ENCODE data around the gene CDH6. TPM values are rescaled to one million over a fixed set of nuclear protein-coding genes. Genes with fewer than 3 reads are reported as not detected.

Gene CDH6
- total RNA-seq (2021; ENCODE audit: unreplicated experiment) (0.12 TPM), Bru-seq, nascent RNA (not detected), BruChase-seq, experiment 1, labeled RNA remaining after a 6-hour chase (not detected), BruChase-seq, experiment 2, labeled RNA remaining after a 2-hour chase (not detected)
- polyA plus RNA-seq (2012): not detected in 2 replicates
- long read RNA-seq: 0 reads

GRCh38 chr5:31193591-31194467 lies at the start of gene CDH6:
TSS of gene CDH6 (plus strand) at chr5:31193686. CDS start at chr5:31267474, 73,788 bp downstream.
- no peak within 1 kb of the TSS for H2AFZ ChIP-seq (ENCODE audit: low read depth, low read length, poor library complexity, severe bottlenecking)
- RAD21 ChIA-PET (ENCODE audit: low non-redundant PET in 1 of 2, low total read pairs in 2 of 2, uncharacterized antibody in 2 of 2, unreplicated experiment in 2 of 2): no interaction called here
- H3K9me3 ChIP-seq (ENCODE audit: control insufficient read depth in 1 of 2, insufficient read depth in 1 of 2, low read depth in 1 of 2, low read length in 2 of 2): peaks cover 0 to 5% of the 10 kb centered on the region in 2 experiments; a peak in 2 of 4 replicates
- H4K20me1 ChIP-seq (ENCODE audit: insufficient read depth): no peaks in the 10 kb centered on the region
- no peak within 1 kb of the TSS for H3K4me2 ChIP-seq (ENCODE audit: low read length)
- intact Hi-C loops (cut with micrococcal nuclease): no loop called here
- CTCF ChIA-PET: no interaction called here
- no peaks in the 10 kb centered on the region for H3K27me3 ChIP-seq (ENCODE audit: insufficient read depth, low read length)
- H3K36me3 ChIP-seq (ENCODE audit: control insufficient read depth in 1 of 2, insufficient read depth in 2 of 2, low read length in 2 of 2): no peaks in the 10 kb centered on the region
- ATAC-seq (no peak), DNase-seq (ENCODE audit: low read depth, low spot score) (no peak)
- H3K4me3 ChIP-seq (replicated peaks in 1 of 2; ENCODE audit: low read depth in 1 of 2, low read length in 2 of 2): no peak within 1 kb of the TSS
- BruUV-seq (replicated peaks): no TSS peak
- H3K79me2 ChIP-seq (ENCODE audit: insufficient read depth, low read length): no peaks in the 10 kb centered on the region
- POLR2A ChIA-PET: no interaction called here
- H3K4me1 ChIP-seq (ENCODE audit: control insufficient read depth in 1 of 2, insufficient read depth in 2 of 2, low read length in 2 of 2): no peaks in the 10 kb centered on the region
- H3K27ac ChIP-seq (ENCODE audit: low read depth, low read length): no peak within 1 kb of the TSS
- H3K9me2 ChIP-seq (ENCODE audit: insufficient read depth): no peaks in the 10 kb centered on the region
- H3K9ac ChIP-seq (ENCODE audit: low read length): no peak within 1 kb of the TSS
- TF ChIP-seq ZFX (IDR thresholded peaks at IDR 0.05): no peak
- TF ChIP-seq CBX3 (IDR thresholded peaks at IDR 0.05; ENCODE audit: low read depth): no peak
- no peak for TF ChIP-seq EZH2 (IDR thresholded peaks at IDR 0.05)
- no peak for TF ChIP-seq ZBTB33 (IDR thresholded peaks at IDR 0.05; ENCODE audit: extremely low read depth, insufficient replicate concordance, low read length)
- TF ChIP-seq, protein P1, sequence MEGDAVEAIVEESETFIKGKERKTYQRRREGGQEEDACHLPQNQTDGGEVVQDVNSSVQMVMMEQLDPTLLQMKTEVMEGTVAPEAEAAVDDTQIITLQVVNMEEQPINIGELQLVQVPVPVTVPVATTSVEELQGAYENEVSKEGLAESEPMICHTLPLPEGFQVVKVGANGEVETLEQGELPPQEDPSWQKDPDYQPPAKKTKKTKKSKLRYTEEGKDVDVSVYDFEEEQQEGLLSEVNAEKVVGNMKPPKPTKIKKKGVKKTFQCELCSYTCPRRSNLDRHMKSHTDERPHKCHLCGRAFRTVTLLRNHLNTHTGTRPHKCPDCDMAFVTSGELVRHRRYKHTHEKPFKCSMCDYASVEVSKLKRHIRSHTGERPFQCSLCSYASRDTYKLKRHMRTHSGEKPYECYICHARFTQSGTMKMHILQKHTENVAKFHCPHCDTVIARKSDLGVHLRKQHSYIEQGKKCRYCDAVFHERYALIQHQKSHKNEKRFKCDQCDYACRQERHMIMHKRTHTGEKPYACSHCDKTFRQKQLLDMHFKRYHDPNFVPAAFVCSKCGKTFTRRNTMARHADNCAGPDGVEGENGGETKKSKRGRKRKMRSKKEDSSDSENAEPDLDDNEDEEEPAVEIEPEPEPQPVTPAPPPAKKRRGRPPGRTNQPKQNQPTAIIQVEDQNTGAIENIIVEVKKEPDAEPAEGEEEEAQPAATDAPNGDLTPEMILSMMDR (IDR thresholded peaks at IDR 0.05 in 2 of 3, conservative IDR thresholded peaks at IDR 0.05 in 1 of 3; ENCODE audit: borderline replicate concordance in 1 of 3, insufficient read depth in 1 of 3, low read depth in 2 of 3, low read length in 2 of 3): no peak
- TF ChIP-seq SP1 (IDR thresholded peaks at IDR 0.05; ENCODE audit: low read depth): no peak
- TF ChIP-seq EGR1 (IDR thresholded peaks at IDR 0.05; ENCODE audit: low read depth): no peak
- TF ChIP-seq POLR2A (IDR thresholded peaks at IDR 0.05; ENCODE audit: borderline replicate concordance, extremely low read depth, insufficient read depth, insufficient read length): no peak
- no peak for TF ChIP-seq RAD21 (IDR thresholded peaks at IDR 0.05; ENCODE audit: low read depth)
- TF ChIP-seq SIN3A (IDR thresholded peaks at IDR 0.05; ENCODE audit: low read depth): no peak
- no peak for TF ChIP-seq TCF7L2 (IDR thresholded peaks at IDR 0.05; ENCODE audit: borderline replicate concordance, extremely low read depth, insufficient read depth, insufficient read length)
- TF ChIP-seq, protein P2, sequence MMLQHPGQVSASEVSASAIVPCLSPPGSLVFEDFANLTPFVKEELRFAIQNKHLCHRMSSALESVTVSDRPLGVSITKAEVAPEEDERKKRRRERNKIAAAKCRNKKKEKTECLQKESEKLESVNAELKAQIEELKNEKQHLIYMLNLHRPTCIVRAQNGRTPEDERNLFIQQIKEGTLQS (IDR thresholded peaks at IDR 0.05): no peak
- no peak for TF ChIP-seq POLR2AphosphoS5 (IDR thresholded peaks at IDR 0.05; ENCODE audit: low read depth, low read length)
- TF ChIP-seq YY1 (IDR thresholded peaks at IDR 0.05; ENCODE audit: extremely low read depth, insufficient replicate concordance, low read depth, low read length): no peak
- no peak for TF ChIP-seq ZNF274 (IDR thresholded peaks at IDR 0.05; ENCODE audit: low read depth, low read length)
- no peak for TF ChIP-seq EZH2phosphoT487 (IDR thresholded peaks at IDR 0.05; ENCODE audit: borderline replicate concordance)
- TF ChIP-seq ELF1 (IDR thresholded peaks at IDR 0.05; ENCODE audit: borderline replicate concordance, low read depth): no peak
- no peak for TF ChIP-seq REST (IDR thresholded peaks at IDR 0.05; ENCODE audit: low read depth)
